PC-9 (cell line): ENCODE data around the gene MCM7. TPM values are rescaled to one million over a fixed set of nuclear protein-coding genes. Genes with fewer than 3 reads are reported as not detected.
A peak's percentile ranks its signal among the peaks of the same experiment; 100 is the strongest.

Experiments used
- BruUV-seq: library from RNA; stranded (reverse); fragments of 400-500 nt; replicated peaks from 2 replicates; lab custom pipeline; 2021; lab: Mats Ljungman, UMichigan
- CTCF ChIA-PET: fragments of 300-600 bp; sonication (Branson Sonifier 250); formaldehyde crosslinking; loops from one replicate; lab custom pipeline; 2022; ENCODE audit warnings: antibody characterized with exemption; lab: Charles Lee
- POLR2A ChIA-PET: fragments of 300-600 bp; sonication (Branson Sonifier 250); formaldehyde crosslinking; loops from one replicate; lab custom pipeline; 2022; ENCODE audit warnings: antibody characterized with exemption; ENCODE audit not compliant: unreplicated experiment; lab: Charles Lee
- DNase-seq, 2 experiments: peaks; one replicate each; pipeline versions ENCODE4 v3.0.0 to v3.0.0-alpha.2; 2015 to 2022; ENCODE audit warnings: mixed read lengths in 1 of 2
- H2AFZ ChIP-seq: fragments of 200-600 bp; sonication (generic); 2 replicates; pipeline ENCODE4 v1.8.1; 2017; ENCODE audit warnings: antibody characterized with exemption
- H3F3A ChIP-seq: fragments of 200-600 bp; sonication (generic); 2 replicates; pipeline ENCODE4 v1.8.1; 2017; ENCODE audit warnings: antibody characterized with exemption, mild to moderate bottlenecking, low read depth; ENCODE audit not compliant: insufficient read depth
- H3K27ac ChIP-seq: fragments of 200-600 bp; sonication (generic); 2 replicates; pipeline ENCODE4 v1.6.1; 2016; ENCODE audit warnings: mixed run types
- H3K27me3 ChIP-seq: fragments of 200-600 bp; sonication (generic); 2 replicates; pipeline ENCODE4 v1.6.1; 2016; ENCODE audit warnings: low read depth, mixed run types; ENCODE audit not compliant: insufficient read depth
- H3K36me3 ChIP-seq: fragments of 200-600 bp; sonication (generic); 2 replicates; pipeline ENCODE4 v1.6.1; 2016; ENCODE audit warnings: low read depth, mixed run types
- H3K4me1 ChIP-seq: fragments of 200-600 bp; sonication (generic); replicated peaks from 2 replicates; pipeline ENCODE4 v1.6.1; 2016; ENCODE audit warnings: mixed run types; ENCODE audit not compliant: insufficient read depth
- H3K4me2 ChIP-seq: fragments of 200-600 bp; sonication (generic); 2 replicates; pipeline ENCODE4 v1.6.1; 2017; ENCODE audit warnings: mixed run types
- H3K4me3 ChIP-seq: fragments of 200-600 bp; sonication (generic); 2 replicates; pipeline ENCODE4 v1.6.1; 2016; ENCODE audit warnings: mixed run types
- H3K79me2 ChIP-seq: fragments of 200-600 bp; sonication (generic); 2 replicates; pipeline ENCODE4 v1.6.1; 2017; ENCODE audit warnings: low read depth, mixed run types
- H3K9me2 ChIP-seq: fragments of 200-600 bp; sonication (generic); 2 replicates; pipeline ENCODE4 v1.8.1; 2017; ENCODE audit warnings: mild to moderate bottlenecking; ENCODE audit not compliant: insufficient read depth
- H3K9me3 ChIP-seq: fragments of 200-600 bp; sonication (generic); 2 replicates; pipeline ENCODE4 v1.8.1; 2016; ENCODE audit warnings: low read depth; ENCODE audit not compliant: insufficient read depth
- H4K20me1 ChIP-seq: fragments of 200-600 bp; sonication (generic); 2 replicates; pipeline ENCODE4 v1.8.1; 2017; ENCODE audit not compliant: insufficient read depth
- EZH2 ChIP-seq: fragments of 200-600 bp; sonication (generic); IDR thresholded peaks from 2 replicates; pipeline ENCODE4 v1.8.0; 2017; ENCODE audit warnings: antibody characterized with exemption, low read depth
- intact Hi-C: fragments of 100-400 bp; cut with micrococcal nuclease; formaldehyde crosslinking; loops from one replicate; pipeline ENCODE4 v1.10.0; 2022; ENCODE audit not compliant: unreplicated experiment
- microRNA-seq: library from miRNA; unstranded; fragments of <30 nt; microRNA quantifications from one replicate; pipeline ENCODE4 v1.2.0, GENCODE V29; 2021; ENCODE audit warnings: borderline number of aligned reads, borderline replicate concordance
- total RNA-seq: library from RNA; stranded (reverse); gene quantifications from 2 replicates; pipeline ENCODE4 v1.2.3, GENCODE V29; 2021
- TF ChIP-seq, protein P1 (sequence below): fragments of 200-600 bp; sonication (generic); conservative IDR thresholded peaks from 2 replicates; pipeline ENCODE4 v1.6.1; 2017; ENCODE audit warnings: mixed run types, antibody characterized with exemption, mild to moderate bottlenecking, moderate library complexity

MCM7 gene
- total RNA-seq, 1 experiment from 2014 or later: 238 TPM

DNA sequence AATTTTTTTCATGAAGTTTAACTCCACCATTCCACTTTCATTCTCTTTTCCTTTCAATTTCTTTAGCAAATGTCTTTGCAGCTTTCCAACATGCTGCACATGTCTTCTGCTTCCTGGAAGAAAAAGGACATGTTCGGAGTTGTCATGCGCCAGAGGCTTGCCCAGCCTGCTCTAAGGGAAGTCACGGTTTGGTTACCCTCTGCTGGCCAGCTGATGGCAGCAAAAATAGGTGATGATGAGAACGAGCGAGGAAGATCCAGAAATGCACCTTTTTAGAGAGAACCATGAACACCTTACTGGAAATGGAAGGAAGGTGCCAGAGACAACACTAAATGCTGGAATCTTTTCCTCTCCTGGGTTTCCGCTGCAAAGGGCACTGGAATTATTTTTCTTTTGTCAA is 56.5 kb downstream of the MCM7 start:
- BruUV-seq: no TSS peak
- TF ChIP-seq EZH2: no peak
- TF ChIP-seq, protein P1, sequence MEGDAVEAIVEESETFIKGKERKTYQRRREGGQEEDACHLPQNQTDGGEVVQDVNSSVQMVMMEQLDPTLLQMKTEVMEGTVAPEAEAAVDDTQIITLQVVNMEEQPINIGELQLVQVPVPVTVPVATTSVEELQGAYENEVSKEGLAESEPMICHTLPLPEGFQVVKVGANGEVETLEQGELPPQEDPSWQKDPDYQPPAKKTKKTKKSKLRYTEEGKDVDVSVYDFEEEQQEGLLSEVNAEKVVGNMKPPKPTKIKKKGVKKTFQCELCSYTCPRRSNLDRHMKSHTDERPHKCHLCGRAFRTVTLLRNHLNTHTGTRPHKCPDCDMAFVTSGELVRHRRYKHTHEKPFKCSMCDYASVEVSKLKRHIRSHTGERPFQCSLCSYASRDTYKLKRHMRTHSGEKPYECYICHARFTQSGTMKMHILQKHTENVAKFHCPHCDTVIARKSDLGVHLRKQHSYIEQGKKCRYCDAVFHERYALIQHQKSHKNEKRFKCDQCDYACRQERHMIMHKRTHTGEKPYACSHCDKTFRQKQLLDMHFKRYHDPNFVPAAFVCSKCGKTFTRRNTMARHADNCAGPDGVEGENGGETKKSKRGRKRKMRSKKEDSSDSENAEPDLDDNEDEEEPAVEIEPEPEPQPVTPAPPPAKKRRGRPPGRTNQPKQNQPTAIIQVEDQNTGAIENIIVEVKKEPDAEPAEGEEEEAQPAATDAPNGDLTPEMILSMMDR: no peak
- no peak overlapping the region for H3K4me3 ChIP-seq
- H3K27me3 ChIP-seq: no peaks in the 10 kb centered on the region
- no peaks in the 10 kb centered on the region for H3K9me3 ChIP-seq
- H4K20me1 ChIP-seq: no peaks in the 10 kb centered on the region
- H3K4me1 ChIP-seq: peaks cover 18% of the 10 kb centered on the region
- no peak overlapping the region for H2AFZ ChIP-seq
- H3K9me2 ChIP-seq: no peaks in the 10 kb centered on the region
- intact Hi-C loops: no loop called here
- DNase-seq: no peak
- ChIA-PET CTCF (interaction anchor here (0.7 kb wide), 1 partner anchor 173 kb away, joined by 18 read pairs; no protein-coding TSS in a partner anchor), POLR2A (interaction anchor here (0.7 kb wide), 1 partner anchor 92 kb away, joined by 3 read pairs; no protein-coding TSS in a partner anchor)
- H3K27ac ChIP-seq: no peak overlapping the region
- H3K79me2 ChIP-seq: no peaks in the 10 kb centered on the region
- peaks cover 25% of the 10 kb centered on the region; the same call in 1 of the 2 replicates for H3F3A ChIP-seq
- no peaks in the 10 kb centered on the region for H3K36me3 ChIP-seq
- no peak overlapping the region for H3K4me2 ChIP-seq

Small RNA genes within 50 kb of the gene (microRNA-seq; reads per million reads assigned to microRNA genes)
- 6,196 reads per million, percentile 89 among the genes with 10 or more reads in this experiment for gene MIR106B
- gene MIR25: 685 reads per million, percentile 72 among the genes with 10 or more reads in this experiment
- 13,694 reads per million, percentile 93 among the genes with 10 or more reads in this experiment for gene MIR93

Other genes with a start within 250 kb of the MCM7 start
- not detected in 2 replicates for gene OR2AE1, start 224.4 kb downstream of the MCM7 start, total RNA-seq
- gene TRIM4, start 181.9 kb downstream of the MCM7 start, total RNA-seq: 34.0 and 35.8 TPM in 2 replicates
- gene GJC3, start 171.8 kb downstream of the MCM7 start, total RNA-seq: not detected in 2 replicates
- gene AZGP1, start 125.4 kb downstream of the MCM7 start, total RNA-seq: 0.70 TPM in 1 of 2 replicates, not detected in the other
- 69.4 and 70.3 TPM in 2 replicates for gene ZKSCAN1, start 85.8 kb downstream of the MCM7 start, total RNA-seq
- gene ZSCAN21, start 51.6 kb downstream of the MCM7 start, total RNA-seq: 8.9 and 9.7 TPM in 2 replicates
- gene ZNF3, start 19.7 kb downstream of the MCM7 start, total RNA-seq: 35.2 and 39.0 TPM in 2 replicates
- 120 and 145 TPM in 2 replicates for gene COPS6, start 12.4 kb downstream of the MCM7 start, total RNA-seq
- 18.1 and 26.2 TPM in 2 replicates for gene AP4M1, start 246 bp upstream of the MCM7 start, total RNA-seq
- gene TAF6, start 18.0 kb upstream of the MCM7 start, total RNA-seq: 91.4 and 108 TPM in 2 replicates
- 10.3 and 10.5 TPM in 2 replicates for gene CNPY4, start 18.2 kb upstream of the MCM7 start, total RNA-seq
- gene MBLAC1, start 25.6 kb upstream of the MCM7 start, total RNA-seq: 0.70 and 1.4 TPM in 2 replicates
- gene LAMTOR4, start 47.5 kb upstream of the MCM7 start, total RNA-seq: 160 and 285 TPM in 2 replicates
- 20.5 and 23.4 TPM in 2 replicates for gene TRAPPC14, start 57.3 kb upstream of the MCM7 start, total RNA-seq
- 1.4 and 2.7 TPM in 2 replicates for gene GAL3ST4, start 67.2 kb upstream of the MCM7 start, total RNA-seq
- gene GPC2, start 76.0 kb upstream of the MCM7 start, total RNA-seq: 4.5 and 10.0 TPM in 2 replicates
- 0.83 and 1.4 TPM in 2 replicates for gene STAG3, start 76.5 kb upstream of the MCM7 start, total RNA-seq
- gene PVRIG, start 118.6 kb upstream of the MCM7 start, total RNA-seq: 0.95 and 1.1 TPM in 2 replicates
- not detected in 2 replicates for gene SPDYE3, start 206.3 kb upstream of the MCM7 start, total RNA-seq